DOHH2 (cell line): Measurements from ENCODE around the gene C14orf180.

Experiments
- H3F3A ChIP-seq: fragments of 200-600 bp; sonication (generic), shearing (Covaris generic); 2 replicates; pipeline ENCODE4 v1.6.0; 2016; ENCODE audit warnings: antibody characterized with exemption, mild to moderate bottlenecking; ENCODE audit not compliant: control insufficient read depth, insufficient read depth
- H3K27ac ChIP-seq: fragments of 200-600 bp; sonication (generic); 2 replicates; pipeline ENCODE4 v1.5.1; 2014; ENCODE audit warnings: low read depth, mild to moderate bottlenecking, low read length, moderate library complexity
- H3K27me3 ChIP-seq: fragments of 200-600 bp; sonication (generic); 2 replicates; pipeline ENCODE4 v1.6.1; 2014; ENCODE audit warnings: mild to moderate bottlenecking, low read length, mixed read lengths; ENCODE audit not compliant: control insufficient read depth
- H3K36me3 ChIP-seq: fragments of 200-600 bp; sonication (generic); 2 replicates; pipeline ENCODE4 v1.6.1; 2014; ENCODE audit warnings: mild to moderate bottlenecking, low read length, moderate library complexity, mixed read lengths; ENCODE audit not compliant: control insufficient read depth
- H3K4me1 ChIP-seq: fragments of 200-600 bp; sonication (generic); 2 replicates; pipeline ENCODE4 v1.6.1; 2014; ENCODE audit warnings: mild to moderate bottlenecking, low read length, mixed read lengths; ENCODE audit not compliant: control insufficient read depth
- H3K4me2 ChIP-seq: fragments of 200-600 bp; sonication (generic); 2 replicates; pipeline ENCODE4 v1.6.0; 2014; ENCODE audit warnings: mild to moderate bottlenecking, low read length, moderate library complexity
- H3K4me3 ChIP-seq: fragments of 200-600 bp; sonication (generic); 2 replicates; pipeline ENCODE4 v1.5.1; 2014; ENCODE audit warnings: mild to moderate bottlenecking, low read length, mixed read lengths
- H3K79me2 ChIP-seq: fragments of 200-600 bp; sonication (generic); 2 replicates; pipeline ENCODE4 v1.6.1; 2014; ENCODE audit warnings: mild to moderate bottlenecking, low read length, mixed read lengths; ENCODE audit not compliant: control insufficient read depth
- H3K9me2 ChIP-seq: fragments of 200-600 bp; sonication (generic); replicated peaks from 2 replicates; pipeline ENCODE4 v1.6.1; 2014; ENCODE audit warnings: mild to moderate bottlenecking, low read length, mixed read lengths; ENCODE audit not compliant: control insufficient read depth
- H3K9me3 ChIP-seq: fragments of 200-600 bp; sonication (generic); 2 replicates; pipeline ENCODE4 v1.6.1; 2014; ENCODE audit warnings: antibody characterized with exemption, low read length, mixed read lengths; ENCODE audit not compliant: control insufficient read depth, insufficient read depth
- H4K20me1 ChIP-seq: fragments of 200-600 bp; sonication (generic); 2 replicates; pipeline ENCODE4 v1.6.0; 2014; ENCODE audit warnings: low read depth, mild to moderate bottlenecking, antibody characterized with exemption, low read length, moderate library complexity; ENCODE audit not compliant: control insufficient read depth, insufficient read depth
- EZH2phosphoT487 ChIP-seq: fragments of 200-600 bp; sonication (generic); IDR thresholded peaks from 2 replicates; pipeline ENCODE4 v1.6.1; 2017; ENCODE audit warnings: borderline replicate concordance, mild to moderate bottlenecking, antibody characterized with exemption, low read length, moderate library complexity, mixed read lengths
- TF ChIP-seq, protein P1 (sequence below): fragments of 200-600 bp; sonication (generic); IDR thresholded peaks from one replicate; pipeline ENCODE4 v1.5.1; 2014; ENCODE audit warnings: antibody characterized with exemption, mild to moderate bottlenecking, low read depth, low read length; ENCODE audit not compliant: poor library complexity, severe bottlenecking

Gene C14orf180

DNA sequence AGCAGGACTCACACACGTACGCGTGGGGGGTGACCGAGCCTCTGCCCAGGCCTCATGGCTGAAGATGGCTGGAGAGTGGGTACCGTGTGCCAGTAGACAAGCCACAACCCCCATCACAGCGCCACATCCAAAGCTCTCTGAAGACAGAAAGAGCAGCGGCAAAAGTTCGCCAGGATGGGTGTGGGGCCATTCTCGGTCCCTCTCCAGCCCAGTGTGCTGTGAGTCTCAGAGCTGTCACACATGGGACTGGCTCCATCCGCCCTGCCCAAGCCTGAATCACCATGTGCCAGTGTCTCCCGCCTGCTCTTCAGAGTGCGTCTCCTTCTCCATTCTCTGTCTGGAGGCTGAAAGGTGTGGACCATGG is 19.3 kb downstream of the C14orf180 start:
- TF ChIP-seq EZH2phosphoT487, result no peak
- TF ChIP-seq, protein P1, sequence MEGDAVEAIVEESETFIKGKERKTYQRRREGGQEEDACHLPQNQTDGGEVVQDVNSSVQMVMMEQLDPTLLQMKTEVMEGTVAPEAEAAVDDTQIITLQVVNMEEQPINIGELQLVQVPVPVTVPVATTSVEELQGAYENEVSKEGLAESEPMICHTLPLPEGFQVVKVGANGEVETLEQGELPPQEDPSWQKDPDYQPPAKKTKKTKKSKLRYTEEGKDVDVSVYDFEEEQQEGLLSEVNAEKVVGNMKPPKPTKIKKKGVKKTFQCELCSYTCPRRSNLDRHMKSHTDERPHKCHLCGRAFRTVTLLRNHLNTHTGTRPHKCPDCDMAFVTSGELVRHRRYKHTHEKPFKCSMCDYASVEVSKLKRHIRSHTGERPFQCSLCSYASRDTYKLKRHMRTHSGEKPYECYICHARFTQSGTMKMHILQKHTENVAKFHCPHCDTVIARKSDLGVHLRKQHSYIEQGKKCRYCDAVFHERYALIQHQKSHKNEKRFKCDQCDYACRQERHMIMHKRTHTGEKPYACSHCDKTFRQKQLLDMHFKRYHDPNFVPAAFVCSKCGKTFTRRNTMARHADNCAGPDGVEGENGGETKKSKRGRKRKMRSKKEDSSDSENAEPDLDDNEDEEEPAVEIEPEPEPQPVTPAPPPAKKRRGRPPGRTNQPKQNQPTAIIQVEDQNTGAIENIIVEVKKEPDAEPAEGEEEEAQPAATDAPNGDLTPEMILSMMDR, result no peak
- H3K27ac ChIP-seq, result no peak overlapping the region
- no peaks in the 10 kb centered on the region for H3K9me3 ChIP-seq
- no peaks in the 10 kb centered on the region for H3K36me3 ChIP-seq
- H3K79me2 ChIP-seq, result no peaks in the 10 kb centered on the region
- H3K4me1 ChIP-seq, result no peaks in the 10 kb centered on the region
- H3K9me2 ChIP-seq, result no peaks in the 10 kb centered on the region
- H3K4me2 ChIP-seq, result no peak overlapping the region
- no peaks in the 10 kb centered on the region for H3F3A ChIP-seq
- H4K20me1 ChIP-seq, result no peaks in the 10 kb centered on the region
- H3K27me3 ChIP-seq, result no peaks in the 10 kb centered on the region
- H3K4me3 ChIP-seq, result no peak overlapping the region

DNA sequence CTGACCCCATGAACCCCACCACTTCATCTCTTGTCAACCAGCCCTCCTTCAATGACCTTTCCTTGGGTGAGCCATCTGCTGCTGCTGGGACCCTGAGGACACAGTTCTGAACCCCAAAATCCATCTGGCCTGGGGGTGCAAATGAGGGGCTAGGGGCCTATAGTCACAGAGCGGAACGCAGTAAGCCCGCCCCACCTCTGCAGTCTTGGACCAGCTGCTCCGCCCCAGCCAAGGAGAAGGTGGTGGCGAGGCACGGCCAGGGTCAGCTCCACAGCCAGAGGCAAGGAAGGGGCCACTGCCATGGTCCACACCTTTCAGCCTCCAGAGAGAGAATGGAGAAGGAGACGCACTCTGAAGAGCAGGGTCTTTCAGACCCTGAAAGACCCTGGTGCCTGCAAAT is 19.9 kb downstream of the C14orf180 start:
- H3K36me3 ChIP-seq, result no peaks in the 10 kb centered on the region
- H3K9me3 ChIP-seq, result no peaks in the 10 kb centered on the region
- TF ChIP-seq EZH2phosphoT487, result no peak
- TF ChIP-seq, protein P1, result no peak
- no peaks in the 10 kb centered on the region for H4K20me1 ChIP-seq
- no peaks in the 10 kb centered on the region for H3K4me1 ChIP-seq
- no peaks in the 10 kb centered on the region for H3K79me2 ChIP-seq
- no peak overlapping the region for H3K4me3 ChIP-seq
- H3K27me3 ChIP-seq, result no peaks in the 10 kb centered on the region
- H3K4me2 ChIP-seq, result no peak overlapping the region
- no peaks in the 10 kb centered on the region for H3K9me2 ChIP-seq
- no peak overlapping the region for H3K27ac ChIP-seq
- no peaks in the 10 kb centered on the region for H3F3A ChIP-seq

DNA sequence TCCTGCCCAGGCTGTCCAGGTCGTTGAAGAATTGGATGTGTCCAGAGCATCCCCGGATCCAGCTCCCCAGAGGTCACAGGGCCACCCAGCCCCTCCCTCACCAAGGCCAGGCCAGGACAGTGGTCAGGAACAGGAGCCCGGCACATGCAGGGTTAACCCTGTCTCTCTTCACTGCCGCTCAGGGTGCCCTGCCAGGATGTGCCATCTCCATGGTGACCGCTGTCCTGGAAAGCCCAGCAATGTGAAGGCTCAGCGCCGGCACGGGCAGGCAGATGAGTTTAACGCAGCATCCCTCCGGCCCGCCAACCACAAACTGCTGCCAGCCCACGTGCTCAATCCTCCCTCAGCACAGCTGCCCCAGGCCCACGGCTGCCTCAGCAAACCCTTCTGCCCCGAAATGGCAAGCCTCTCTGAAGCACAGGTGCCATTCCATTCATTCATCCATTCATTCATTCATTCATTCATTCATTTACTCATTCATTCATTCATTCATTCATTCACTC is 20.6 kb downstream of the C14orf180 start:
- Histone ChIP-seq H3K27me3 (no peaks in the 10 kb centered on the region), H3K4me1 (no peaks in the 10 kb centered on the region), H3K36me3 (no peaks in the 10 kb centered on the region), H3F3A (no peaks in the 10 kb centered on the region), H3K79me2 (no peaks in the 10 kb centered on the region), H3K4me3 (no peak overlapping the region), H3K27ac (no peak overlapping the region), H3K4me2 (no peak overlapping the region), H3K9me2 (no peaks in the 10 kb centered on the region), H3K9me3 (no peaks in the 10 kb centered on the region), H4K20me1 (no peaks in the 10 kb centered on the region)
- TF ChIP-seq, protein P1, result no peak
- TF ChIP-seq EZH2phosphoT487, result no peak

GRCh38 chr14:104600805-104601204 is 21.2 kb downstream of the C14orf180 start:
- Histone ChIP-seq H3K36me3 (no peaks in the 10 kb centered on the region), H3K79me2 (no peaks in the 10 kb centered on the region), H3K4me2 (no peak overlapping the region), H3K27ac (no peak overlapping the region), H3K9me2 (no peaks in the 10 kb centered on the region), H3K4me3 (no peak overlapping the region), H3K9me3 (no peaks in the 10 kb centered on the region), H4K20me1 (no peaks in the 10 kb centered on the region), H3F3A (no peaks in the 10 kb centered on the region), H3K27me3 (no peaks in the 10 kb centered on the region), H3K4me1 (no peaks in the 10 kb centered on the region)
- no peak for TF ChIP-seq EZH2phosphoT487
- TF ChIP-seq, protein P1, result no peak
